NK-92 (cell line): ENCODE measurements around the gene XPR1.

Experiments
- DNase-seq: peaks from one replicate; lab custom pipeline; 2025; ENCODE audit not compliant: unreplicated experiment; lab: John Stamatoyannopoulos, UW

XPR1 gene

GRCh38 chr1:180909462-180909976 lies 277.7 kb downstream of the XPR1 start:
- DNase-seq = no peak

- DNase-seq = no peak
These were observed 279.9 kb downstream of the XPR1 start for GRCh38 chr1:180911640-180912191.

- DNase-seq = no peak
These were observed 280.5 kb downstream of the XPR1 start for GRCh38 chr1:180912211-180912800.

GRCh38 chr1:180912801-180913565 lies 281.2 kb downstream of the XPR1 start, which contains the start of gene KIAA1614:
Gene KIAA1614, plus strand, starts transcription at chr1:180912897. Its CDS starts 347 bp downstream, at chr1:180913244.
- no peak for DNase-seq

GRCh38 chr1:180915426-180915965 lies 283.7 kb downstream of the XPR1 start:
- no peak for DNase-seq

- DNase-seq = no peak
These were observed 284.4 kb downstream of the XPR1 start for GRCh38 chr1:180916012-180916770.

GRCh38 chr1:180916771-180917170 lies 284.9 kb downstream of the XPR1 start:
- DNase-seq = no peak

GRCh38 chr1:180917306-180918065 lies 285.7 kb downstream of the XPR1 start:
- DNase-seq = no peak

GRCh38 chr1:180918519-180918918 lies 286.7 kb downstream of the XPR1 start:
- no peak for DNase-seq

GRCh38 chr1:180919183-180919700 lies 287.4 kb downstream of the XPR1 start:
- no peak for DNase-seq

- no peak for DNase-seq
These were observed 288.4 kb downstream of the XPR1 start for GRCh38 chr1:180920193-180920592.

- DNase-seq = no peak
These were observed 288.9 kb downstream of the XPR1 start for GRCh38 chr1:180920702-180921101.

- no peak for DNase-seq
These were observed 289.6 kb downstream of the XPR1 start for GRCh38 chr1:180921386-180921785.

GRCh38 chr1:180921891-180922630 lies 290.2 kb downstream of the XPR1 start:
- no peak for DNase-seq

GRCh38 chr1:180922631-180923015 lies 290.8 kb downstream of the XPR1 start:
- no peak for DNase-seq

GRCh38 chr1:180923021-180923841 lies 291.4 kb downstream of the XPR1 start:
- DNase-seq = no peak

- DNase-seq = no peak
These were observed 292.1 kb downstream of the XPR1 start for GRCh38 chr1:180923887-180924286.

GRCh38 chr1:180924939-180925338 lies 293.1 kb downstream of the XPR1 start:
- DNase-seq = no peak
